NCI-H2107 treated with DMSO at 0.1 percent for 48 hours (cell line): ENCODE data around the gene RPS6KA2.

Experiments used
- DNase-seq: peaks from one replicate; lab custom pipeline; 2025; ENCODE audit not compliant: unreplicated experiment; lab: John Stamatoyannopoulos, UW

Gene RPS6KA2

DNA sequence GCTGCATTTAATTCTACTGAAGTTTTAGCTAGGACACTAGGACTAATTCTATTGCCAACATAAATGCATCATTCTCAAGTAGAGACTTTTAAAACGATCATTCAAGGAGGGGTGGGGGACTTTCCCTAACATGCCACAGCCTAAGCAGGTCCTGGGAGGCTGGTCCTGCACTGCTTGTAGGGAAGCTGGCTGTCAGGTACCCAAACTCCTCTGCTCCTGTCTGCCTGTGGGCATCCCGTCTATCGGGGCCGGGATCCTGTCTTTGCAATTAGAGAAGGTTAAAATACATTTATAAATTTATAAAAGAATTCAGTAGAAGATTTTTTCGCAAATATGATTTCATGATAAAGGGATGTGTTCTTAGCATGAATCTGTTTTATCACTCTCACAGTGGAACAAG, 192.7 kb downstream of the RPS6KA2 start:
- DNase-seq: no peak

DNA sequence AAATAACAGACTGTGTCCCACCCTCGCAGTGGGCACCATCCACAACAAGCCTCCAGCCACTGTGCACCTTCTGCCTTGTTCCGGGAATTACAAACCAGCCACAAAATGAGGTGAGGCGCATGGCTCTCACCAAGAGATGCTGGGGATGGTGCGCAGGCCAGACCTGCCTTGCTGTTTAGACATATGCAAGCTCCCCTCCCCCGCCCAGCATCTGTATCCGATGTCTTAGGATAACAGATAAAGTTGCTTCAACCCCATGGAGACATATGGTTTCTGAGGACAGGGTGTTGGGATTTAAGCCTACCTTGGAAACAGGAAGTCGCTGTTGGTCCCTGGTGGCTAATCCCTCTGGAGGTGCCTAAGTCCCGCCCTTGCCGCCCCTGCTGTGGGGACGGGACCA, 194.0 kb downstream of the RPS6KA2 start:
- no peak for DNase-seq

DNA sequence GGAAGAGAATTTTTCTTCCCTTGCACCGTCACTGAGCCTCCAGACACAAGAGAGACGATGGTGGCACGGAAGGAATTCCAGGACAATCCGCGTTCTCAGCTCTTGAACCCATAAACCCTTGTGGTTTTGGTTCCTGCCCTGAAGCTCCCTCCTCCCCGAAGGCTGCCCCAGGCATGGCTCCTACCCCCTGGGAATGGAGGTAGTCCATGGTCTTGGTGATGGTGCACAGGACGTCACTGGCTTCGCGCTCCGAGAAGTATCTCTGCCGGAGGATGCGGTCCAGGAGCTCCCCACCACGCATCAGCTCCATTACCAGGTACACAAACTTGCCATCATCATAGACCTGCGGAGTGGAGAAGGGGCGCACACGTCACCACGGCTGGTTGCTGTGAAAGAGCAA, 196.8 kb downstream of the RPS6KA2 start:
- no peak for DNase-seq

DNA sequence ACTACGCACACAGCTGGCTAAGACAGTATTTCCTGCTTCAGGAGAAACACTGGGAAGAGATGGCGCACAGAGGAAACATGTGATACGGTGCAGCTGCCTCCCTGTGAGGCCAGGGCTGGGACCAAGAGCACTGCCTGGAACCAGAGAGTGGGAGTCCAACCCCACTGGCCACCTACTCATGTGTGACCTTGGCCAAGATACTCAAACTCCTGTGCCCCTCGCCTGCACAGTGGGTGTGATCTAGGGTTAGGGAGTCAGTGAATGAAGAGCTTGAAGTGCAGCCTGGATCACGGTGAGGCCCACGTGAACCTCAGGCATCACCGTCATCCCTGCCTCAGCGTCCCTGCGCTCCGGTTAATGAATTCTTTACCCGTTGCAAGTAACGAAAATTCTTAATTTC, 202.6 kb downstream of the RPS6KA2 start:
- DNase-seq: no peak

DNA sequence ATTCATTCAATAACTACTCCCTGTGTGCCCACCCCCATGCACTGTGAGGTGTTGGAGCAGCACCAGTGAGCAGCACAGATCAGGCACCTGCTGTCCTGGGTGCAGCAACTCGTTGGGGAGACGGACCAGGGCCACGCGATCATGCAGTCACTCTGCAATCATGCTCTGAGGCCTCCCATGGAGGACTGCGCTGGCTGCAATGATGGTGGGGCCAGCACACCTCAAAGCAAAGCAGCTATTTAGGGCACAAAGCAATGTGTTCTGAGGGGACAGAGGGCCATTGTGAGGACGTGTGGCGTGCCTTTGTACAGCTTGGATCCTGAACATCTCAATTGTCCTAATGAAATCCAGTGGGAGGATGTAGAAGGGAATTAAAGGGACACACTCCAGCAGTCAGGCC, 203.3 kb downstream of the RPS6KA2 start:
- no peak for DNase-seq

DNA sequence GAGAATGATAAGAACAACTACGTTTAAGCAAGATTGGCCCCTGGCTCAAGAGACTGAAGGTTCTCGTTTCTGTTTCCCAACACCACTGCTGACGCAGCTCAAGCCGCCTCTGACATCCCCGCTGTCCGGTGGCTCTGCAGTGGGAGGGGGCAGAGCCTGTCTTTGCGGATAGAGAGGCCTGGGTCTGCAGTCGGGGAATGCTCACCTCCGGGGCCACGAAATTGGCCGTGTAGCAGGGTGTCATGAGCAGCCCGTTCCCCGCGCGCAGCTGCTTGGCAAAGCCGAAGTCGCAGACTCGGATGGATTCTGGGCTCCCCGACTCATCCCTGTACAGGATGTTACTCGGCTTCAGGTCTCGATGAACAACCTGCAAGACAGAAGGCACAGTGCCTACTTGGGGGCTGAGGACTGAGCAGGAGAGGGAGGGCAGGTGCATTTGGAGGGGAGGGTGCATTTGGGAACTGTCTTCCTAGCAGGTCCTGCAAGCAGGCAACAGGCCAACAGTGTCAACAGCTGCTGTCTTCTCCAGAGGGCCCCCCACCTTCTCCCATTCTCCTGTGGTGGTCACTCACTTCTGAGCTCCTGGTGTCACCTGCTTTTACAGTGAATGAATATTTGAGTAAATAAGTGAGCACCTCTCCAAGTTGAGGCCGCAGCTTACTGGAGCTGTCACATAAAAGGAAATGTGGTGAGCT, 203.9 kb downstream of the RPS6KA2 start:
- no peak for DNase-seq

DNA sequence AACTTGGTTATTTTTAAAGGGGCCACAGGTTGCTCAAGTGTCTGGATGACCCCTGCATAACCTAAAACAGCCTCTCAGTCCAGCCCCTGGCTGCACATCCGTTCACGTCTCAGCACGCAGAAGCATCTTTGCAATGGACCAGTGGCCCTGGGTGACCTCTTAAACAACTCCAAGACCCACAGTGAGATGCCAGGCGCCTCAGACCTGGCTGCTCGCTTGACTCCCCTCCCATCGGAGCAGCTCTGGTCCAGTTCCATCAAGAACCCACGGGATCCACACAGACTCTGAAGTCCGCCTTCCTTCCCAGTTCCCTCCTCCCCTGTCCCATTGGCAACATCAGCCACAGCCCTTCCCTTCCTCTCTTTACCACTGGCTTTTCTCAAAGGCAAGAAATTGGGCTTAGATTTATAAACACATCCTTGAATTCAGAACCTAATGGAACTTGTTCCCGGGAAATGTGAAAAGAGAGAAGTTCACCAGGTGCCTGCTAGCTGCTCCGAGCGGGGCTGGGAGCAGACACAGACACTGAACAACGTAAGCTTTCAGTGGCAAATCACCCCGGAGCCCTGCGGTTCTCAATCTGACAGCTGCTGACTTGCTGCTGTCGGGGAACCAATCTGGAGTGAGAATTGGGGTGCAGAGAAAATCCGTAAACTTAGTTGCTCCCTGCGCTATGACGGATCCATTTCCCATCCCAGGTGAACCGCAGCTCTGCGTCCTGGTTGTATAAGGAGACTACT, 204.7 kb downstream of the RPS6KA2 start:
- DNase-seq: no peak

DNA sequence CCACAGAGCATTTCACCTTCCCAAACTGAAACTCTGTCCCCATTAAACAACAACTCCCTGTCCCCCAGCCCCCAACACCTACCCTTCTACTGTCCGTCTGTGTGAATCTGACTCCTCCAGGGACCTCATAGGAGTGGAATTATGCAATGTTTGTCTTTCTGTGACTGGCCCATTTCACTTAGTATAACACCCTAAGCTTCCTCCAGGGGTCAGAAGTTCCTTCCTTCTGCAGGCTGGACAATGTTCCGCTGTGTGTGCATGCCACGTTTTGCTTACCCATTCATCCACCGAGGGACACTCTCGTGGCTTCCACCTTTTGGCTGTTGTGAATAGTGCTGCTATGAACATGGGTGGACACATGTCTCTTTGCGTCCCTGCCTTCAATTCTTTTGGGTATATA, 206.7 kb downstream of the RPS6KA2 start:
- DNase-seq: no peak

DNA sequence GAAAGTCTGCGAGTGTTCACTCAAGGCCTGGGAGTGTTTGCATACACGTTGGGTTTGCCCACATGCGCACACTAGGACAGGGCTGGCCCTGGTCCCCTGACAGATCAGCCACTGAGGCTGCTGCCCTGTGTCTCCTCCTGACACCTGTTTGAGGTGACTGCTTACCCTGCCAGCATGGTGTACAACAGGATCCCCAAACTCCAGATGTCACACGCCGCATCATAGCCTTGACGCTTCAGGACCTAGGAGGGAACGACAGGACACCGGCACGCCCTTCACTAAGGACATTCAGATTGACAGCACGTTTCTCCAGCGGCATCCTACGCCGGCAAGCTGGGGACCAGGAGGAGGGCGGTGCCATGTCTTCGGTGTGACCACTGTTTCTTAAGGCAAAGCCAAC, 207.3 kb downstream of the RPS6KA2 start:
- no peak for DNase-seq

DNA sequence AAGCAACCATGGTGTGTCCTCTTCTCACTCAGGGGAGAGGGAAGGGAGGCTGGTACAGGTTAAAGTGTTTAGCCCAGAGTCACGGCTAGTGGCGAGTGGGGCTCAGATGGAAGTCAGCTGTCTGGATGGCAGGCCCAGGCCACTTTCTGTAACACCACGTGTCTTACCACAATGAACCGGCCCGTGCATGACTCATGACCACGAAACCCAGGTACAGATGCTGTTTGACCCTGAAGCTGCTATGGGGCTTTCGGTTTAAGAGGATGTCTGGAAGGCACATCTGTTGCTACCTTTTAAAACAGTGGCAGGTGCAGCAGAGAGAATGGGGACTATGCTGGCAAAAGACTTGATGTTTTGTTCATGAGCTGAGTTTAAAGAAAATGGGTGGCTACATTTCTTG, 207.8 kb downstream of the RPS6KA2 start:
- DNase-seq: peak; percentile 22

DNA sequence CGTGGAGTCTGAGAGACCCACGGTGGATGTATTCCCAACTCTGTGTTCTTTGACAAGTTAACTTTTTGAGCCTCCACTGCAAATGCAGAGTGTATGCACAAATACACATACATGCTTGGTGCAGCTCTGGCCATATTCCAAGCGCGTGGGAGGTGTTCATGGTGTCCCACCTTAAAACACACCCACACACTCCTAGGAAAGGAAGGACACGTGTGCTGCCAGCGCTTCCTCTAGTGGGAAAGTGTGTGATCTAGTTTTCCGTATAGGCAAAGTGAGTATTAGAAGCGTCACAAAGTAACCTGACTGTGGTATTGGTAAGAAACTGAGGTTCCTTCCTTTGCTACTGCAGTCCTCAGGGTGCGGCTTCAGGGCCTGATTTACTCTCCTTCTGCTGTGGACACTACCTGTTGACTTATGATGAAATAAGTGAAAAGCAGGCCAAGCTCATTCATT, 208.3 kb downstream of the RPS6KA2 start:
- no peak for DNase-seq

DNA sequence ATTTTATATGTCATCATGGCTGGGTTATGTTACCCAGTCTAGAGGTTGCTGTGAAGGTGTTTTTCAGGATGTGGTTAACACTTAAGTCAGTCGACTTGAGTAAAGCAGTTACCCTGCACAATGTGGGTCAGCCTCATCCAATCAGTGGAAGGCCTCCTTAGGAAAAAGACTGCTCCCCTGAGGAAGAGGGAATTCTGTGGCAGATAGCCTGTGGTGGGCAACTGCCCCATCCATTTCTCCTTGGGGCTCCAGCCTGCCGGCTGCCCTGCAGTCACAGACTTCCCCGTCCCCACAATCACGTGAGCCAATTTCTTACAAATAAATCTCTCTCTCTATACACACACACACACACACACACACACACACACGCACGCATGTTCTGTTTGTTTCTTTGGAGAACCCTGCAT, 209.8 kb downstream of the RPS6KA2 start:
- peak; percentile 36 for DNase-seq

DNA sequence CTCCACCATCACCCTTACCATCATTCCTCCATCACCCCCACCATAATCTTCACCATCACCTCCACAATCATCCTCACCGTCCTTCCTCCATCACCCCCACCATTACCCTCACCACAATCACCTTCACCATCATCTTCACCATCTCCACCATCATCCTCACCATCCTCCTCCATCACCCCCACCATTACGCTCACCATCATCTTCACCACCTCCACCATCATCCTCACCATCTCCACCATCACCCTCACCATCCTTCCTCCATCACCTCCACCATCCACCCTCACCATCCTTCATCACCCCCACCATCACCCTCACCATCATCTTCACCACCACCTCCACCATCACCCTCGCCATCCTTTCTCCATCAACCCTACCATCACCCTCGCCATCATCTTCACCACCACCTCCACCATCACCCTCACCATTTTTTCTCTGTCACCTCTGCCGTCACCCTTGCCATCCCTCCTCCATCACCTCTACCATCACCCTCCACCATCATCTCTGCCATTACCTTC, 211.2 kb downstream of the RPS6KA2 start:
- DNase-seq: no peak

DNA sequence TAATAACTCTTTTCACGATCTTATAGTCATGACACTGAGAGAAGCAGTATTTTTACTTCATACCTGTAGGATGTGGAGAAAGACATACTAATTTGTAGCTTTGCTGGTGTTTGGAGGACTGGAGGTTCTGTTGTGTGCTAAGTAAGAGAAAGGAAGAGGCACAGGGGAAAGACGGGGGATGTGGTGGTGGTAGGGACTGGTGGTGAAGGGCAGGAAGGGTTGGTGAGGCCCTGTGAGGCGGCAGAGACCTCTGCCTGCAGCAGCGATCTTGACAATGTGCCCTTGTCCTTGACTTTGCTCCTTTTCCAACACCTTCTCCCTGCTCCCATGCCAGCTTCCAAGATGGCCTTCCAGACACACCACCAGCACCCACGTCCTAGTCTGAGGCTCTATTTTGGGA, 211.7 kb downstream of the RPS6KA2 start:
- no peak for DNase-seq

DNA sequence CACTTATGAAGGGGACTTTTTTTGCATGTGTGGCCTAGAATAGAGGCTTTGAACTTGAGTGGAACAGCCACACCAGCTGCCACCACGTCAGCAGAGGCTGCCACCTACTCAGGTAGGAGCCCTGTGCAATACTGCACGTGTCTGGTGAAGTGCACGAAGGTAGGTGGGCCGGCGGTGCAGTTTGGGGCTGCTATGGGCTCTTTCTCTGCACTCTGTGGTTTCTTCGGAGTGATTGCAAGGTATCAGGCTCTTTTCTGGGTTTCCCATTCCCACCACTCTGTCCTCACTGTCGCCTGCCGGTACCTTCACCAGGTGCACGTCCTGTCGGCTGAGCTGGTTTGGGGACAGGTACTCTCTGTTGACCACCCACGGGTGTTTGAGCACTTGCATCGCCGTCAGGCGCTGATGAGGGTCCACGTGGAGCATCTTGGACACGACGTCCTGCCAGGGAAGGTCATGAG, 213.5 kb downstream of the RPS6KA2 start:
- no peak for DNase-seq

DNA sequence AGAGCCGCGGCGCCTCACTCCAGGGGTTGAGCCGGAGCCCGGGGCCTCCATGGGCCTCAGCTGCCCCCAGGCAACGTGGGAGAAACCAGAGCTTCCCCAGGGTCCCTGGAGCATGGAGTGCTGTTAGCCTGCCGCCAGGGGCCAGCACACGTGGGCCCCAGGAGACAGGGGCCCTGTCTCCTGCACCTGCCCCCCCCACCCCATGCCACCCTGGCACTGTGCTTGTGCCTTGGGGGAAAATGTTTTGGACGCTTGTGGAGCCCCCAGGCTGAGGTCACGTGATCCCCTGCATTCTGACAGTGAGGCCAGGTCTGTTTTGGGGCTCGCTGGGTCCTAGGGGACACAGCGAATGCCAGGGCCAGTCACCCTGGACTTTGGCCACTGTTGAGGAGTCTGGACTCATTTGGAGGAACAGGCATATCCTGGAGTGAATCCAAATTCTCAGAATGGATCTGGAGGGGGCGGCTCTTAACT, 214.1 kb downstream of the RPS6KA2 start:
- no peak for DNase-seq

DNA sequence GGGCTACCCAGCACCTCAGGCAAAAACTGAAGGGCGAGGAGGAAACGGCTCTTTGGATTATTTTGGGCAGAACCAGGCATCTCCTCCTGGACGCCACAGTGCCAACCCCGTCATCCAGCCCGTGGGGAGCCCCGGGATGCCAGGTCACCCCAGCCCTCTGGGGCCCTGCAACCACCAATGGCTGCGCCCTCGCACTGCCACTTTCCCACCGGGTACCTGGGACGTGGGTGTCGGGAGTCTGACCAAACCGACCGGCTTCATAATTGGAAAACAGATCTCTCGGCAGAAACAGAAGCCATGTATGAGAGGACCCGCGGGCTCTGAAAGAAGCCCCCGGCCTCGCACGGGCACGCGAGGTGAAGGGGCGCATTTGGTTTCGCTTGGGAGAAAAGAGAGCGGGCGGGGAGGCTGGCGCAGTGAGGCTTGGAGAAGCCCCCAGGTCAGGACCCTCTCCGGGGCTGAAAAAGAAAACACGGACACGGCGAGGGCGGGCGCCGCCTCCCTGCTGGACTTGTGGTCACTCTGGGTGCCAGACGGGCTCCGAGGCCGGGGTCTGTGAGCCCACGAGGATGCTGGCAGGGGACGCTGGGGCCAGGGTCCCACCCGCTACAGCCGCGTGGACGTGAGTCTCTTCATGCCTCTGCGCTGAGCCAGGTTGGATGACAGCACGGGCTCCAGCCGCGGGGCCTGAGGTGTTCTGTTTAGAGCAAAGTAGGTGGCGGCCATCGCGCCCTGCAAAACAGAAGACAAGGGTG, 214.7 kb downstream of the RPS6KA2 start:
- DNase-seq: no peak

DNA sequence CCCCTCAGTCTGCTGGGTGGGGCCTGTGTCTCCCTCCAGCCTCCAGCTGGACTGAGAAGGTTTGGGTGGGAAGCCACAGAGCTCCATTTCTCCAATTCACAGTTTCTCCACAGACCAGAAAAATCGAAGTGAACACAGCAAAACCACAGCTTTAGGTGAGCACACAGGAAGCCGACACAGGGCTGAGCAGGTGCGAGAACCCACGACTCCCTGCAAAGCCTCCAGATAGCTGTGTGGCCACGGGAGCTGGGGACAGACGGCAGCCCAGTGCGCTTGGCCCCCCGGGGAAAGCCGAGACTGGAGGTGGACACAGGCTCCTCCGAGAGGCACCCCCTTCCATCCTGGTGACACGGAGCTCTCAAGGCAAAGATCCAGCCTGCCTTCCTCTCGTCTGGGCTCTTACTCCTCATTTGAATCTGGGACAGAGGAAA, 215.3 kb downstream of the RPS6KA2 start:
- no peak for DNase-seq

DNA sequence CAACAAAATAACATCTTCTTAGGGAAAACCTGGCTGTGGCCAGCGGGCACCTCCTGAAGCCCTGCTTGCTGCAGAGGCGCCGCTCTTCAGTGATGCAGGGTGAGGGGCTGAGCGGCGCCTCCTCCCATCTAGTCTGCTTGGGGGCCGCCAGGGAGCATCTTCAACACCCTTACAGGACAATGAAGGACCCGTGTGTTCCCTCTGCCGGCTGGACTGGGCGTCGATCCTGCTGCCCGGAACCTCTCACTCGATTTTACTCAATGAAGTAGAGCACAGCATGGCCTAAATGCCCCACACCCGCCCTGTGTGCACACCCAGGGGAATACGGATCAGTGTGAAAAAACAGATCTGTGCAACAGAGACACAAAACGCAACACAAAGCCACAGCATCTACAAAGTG, 215.8 kb downstream of the RPS6KA2 start:
- no peak for DNase-seq

DNA sequence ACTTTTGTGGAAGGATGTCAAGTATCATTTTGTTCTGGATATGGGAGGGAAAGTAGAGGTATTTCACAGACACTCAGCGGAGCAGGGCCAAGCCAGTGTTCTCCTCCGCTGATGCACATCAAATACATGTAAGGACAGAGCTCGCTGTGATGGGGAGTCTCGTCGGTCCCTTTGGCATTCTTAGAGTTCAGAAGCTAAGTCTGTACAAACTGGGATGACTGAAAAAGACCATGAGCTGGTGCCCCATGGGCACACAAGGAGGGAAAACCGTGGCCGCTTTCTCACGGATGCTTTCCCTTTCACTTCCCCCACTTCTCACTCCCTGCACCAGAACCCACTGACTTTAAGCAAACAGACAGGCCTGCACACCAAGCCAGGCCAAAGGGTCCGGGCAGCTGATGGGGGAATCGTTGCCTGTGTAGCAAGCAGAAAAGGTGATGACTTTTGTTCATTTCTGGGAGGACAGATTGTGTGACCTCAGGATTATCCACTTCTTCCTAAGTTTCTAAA, 216.6 kb downstream of the RPS6KA2 start:
- DNase-seq: no peak
